Lower leg skin (tissue), 4 donors: ENCODE data around the gene GPATCH2. TPM values are rescaled to one million over a fixed set of nuclear protein-coding genes. Genes with fewer than 3 reads are reported as not detected.

Source experiments
- DNase-seq, 2 donors: peaks; one replicate each; pipeline ENCODE4 v3.0.0-alpha.2; 2019; ENCODE audit warnings: low spot score in 2 of 2
- H3K4me3 ChIP-seq: fragments of 200-600 bp; sonication (generic); 2 replicates; pipeline ENCODE4 v1.5.1; 2017; ENCODE audit warnings: mild to moderate bottlenecking, low read depth; ENCODE audit not compliant: poor library complexity, severe bottlenecking
- POLR2A ChIP-seq, 2 donors: fragments of 450-650 bp; IDR thresholded peaks; one replicate each; pipeline ENCODE4 v1.6.1; 2016 to 2017; ENCODE audit warnings: antibody characterized with exemption in 2 of 2, mild to moderate bottlenecking in 1 of 2, moderate library complexity in 1 of 2
- WGBS, 2 donors: methylation state at CpG; one replicate each; pipeline ENCODE4 v1.1.5; 2018; 5-methylcytosine and 5-hydroxymethylcytosine counted together
- intact Hi-C: fragments of 100-400 bp; cut with DNase I; formaldehyde crosslinking; loops from one replicate; pipeline ENCODE4 v1.15.0; 2023; ENCODE audit warnings: low total_unique reads
- total RNA-seq, 4 donors: library from RNA; depleted of rRNA; stranded (reverse); fragments of >200 nt; gene quantifications; one replicate each; pipeline ENCODE4 v1.1.0, GENCODE V29; 2016
- TF ChIP-seq, protein P1 (sequence below), 3 donors: fragments of 450-650 bp; IDR thresholded peaks; one replicate each; pipeline ENCODE4 v1.5.1; 2016; ENCODE audit warnings: antibody characterized with exemption in 3 of 3, mild to moderate bottlenecking in 3 of 3, moderate library complexity in 2 of 3

Gene GPATCH2
- total RNA-seq, 4 donors from 2014 or later, result 8.7 to 11.7 (median 9.2) TPM

DNA sequence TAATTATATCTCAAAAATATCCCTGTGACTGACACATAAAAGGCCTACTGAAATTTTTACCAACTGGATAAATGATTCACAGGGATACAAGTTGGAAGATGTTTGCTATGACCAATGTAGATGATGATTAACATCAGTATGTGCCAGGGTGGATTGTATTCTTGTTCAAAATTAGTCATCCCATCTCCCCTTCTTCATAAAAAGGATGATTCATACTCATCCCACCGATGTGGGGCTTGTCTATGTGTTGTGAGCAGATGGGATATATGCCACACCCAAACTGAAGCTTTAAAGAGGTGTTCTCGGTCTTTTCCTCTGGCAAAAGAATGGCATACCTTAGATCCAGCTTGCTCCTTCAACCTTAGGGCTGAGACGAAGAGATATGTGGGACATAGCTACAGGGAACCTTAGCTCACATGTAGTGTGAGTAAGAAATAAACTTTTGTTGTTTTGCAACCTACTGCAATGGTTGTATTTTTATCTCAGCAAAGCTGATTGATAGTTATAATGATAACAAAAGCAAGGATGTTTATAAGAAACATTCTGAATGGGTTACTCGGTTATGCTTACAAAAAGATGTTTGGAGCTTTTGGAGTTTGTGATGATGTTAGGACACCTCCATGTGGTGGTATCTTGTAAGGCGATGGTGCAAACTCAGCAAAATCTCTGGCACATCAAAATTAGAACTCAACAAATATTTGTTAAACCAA lies 29.6 kb upstream of the GPATCH2 start:
- intact Hi-C loops, result no loop called here
- WGBS, 2 donors, result 40 to 43% methylated on average over 5 of the region's 5 CpGs
- no peak for DNase-seq
- no peak for TF ChIP-seq POLR2A (IDR thresholded peaks at IDR 0.05)
- TF ChIP-seq, protein P1, sequence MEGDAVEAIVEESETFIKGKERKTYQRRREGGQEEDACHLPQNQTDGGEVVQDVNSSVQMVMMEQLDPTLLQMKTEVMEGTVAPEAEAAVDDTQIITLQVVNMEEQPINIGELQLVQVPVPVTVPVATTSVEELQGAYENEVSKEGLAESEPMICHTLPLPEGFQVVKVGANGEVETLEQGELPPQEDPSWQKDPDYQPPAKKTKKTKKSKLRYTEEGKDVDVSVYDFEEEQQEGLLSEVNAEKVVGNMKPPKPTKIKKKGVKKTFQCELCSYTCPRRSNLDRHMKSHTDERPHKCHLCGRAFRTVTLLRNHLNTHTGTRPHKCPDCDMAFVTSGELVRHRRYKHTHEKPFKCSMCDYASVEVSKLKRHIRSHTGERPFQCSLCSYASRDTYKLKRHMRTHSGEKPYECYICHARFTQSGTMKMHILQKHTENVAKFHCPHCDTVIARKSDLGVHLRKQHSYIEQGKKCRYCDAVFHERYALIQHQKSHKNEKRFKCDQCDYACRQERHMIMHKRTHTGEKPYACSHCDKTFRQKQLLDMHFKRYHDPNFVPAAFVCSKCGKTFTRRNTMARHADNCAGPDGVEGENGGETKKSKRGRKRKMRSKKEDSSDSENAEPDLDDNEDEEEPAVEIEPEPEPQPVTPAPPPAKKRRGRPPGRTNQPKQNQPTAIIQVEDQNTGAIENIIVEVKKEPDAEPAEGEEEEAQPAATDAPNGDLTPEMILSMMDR (IDR thresholded peaks at IDR 0.05), result no peak
- no peak overlapping the region for H3K4me3 ChIP-seq

DNA sequence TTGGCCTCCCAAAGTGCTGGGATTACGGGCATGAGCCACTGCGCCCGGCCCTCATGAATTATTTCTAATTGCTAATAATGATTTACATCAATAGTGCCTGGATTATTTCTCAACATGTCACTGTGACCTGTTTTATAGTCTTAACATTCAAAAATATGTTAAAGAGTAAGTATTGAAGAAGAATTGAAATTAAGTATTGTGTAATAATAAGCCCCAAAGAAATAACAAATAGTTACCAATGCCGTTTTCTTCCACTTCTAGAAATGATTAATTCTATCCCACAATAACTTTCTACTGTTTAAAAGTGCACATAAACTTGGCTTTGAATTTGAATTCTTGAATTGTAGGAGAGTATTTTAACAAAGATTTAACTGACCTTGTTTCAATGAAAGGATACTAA lies 19.8 kb upstream of the GPATCH2 start:
- 96 to 97% methylated on average over 4 of the region's 4 CpGs for WGBS, 2 donors
- DNase-seq, result no peak
- intact Hi-C loops, result no loop called here
- TF ChIP-seq, protein P1 (IDR thresholded peaks at IDR 0.05), result no peak
- no peak for TF ChIP-seq POLR2A (IDR thresholded peaks at IDR 0.05)
- H3K4me3 ChIP-seq, result no peak overlapping the region

DNA sequence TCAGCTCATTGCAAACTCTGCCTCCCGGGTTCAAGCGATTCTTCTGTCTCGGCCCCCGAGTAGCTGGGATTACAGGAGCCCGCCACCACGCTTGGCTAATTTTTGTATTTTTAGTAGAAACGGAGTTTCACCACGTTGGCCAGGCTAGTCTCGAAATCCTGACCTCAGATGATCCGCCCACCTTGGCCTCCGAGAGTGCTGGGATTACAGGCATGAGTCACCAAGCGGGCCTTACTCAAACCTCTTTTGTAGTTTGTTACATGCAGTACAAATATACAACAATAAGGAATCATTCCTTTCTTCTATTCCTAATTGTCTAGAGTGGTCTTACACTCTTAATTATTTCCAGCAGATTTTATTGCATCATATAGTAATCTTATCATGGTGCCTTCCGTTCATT lies 16.9 kb upstream of the GPATCH2 start:
- TF ChIP-seq POLR2A (IDR thresholded peaks at IDR 0.05), result no peak
- TF ChIP-seq, protein P1 (IDR thresholded peaks at IDR 0.05), result no peak
- WGBS, 2 donors, result 90 to 95% methylated on average over 12 to 13 of the region's 13 CpGs
- no peak overlapping the region for H3K4me3 ChIP-seq
- no peak for DNase-seq
- intact Hi-C loops, result no loop called here

DNA sequence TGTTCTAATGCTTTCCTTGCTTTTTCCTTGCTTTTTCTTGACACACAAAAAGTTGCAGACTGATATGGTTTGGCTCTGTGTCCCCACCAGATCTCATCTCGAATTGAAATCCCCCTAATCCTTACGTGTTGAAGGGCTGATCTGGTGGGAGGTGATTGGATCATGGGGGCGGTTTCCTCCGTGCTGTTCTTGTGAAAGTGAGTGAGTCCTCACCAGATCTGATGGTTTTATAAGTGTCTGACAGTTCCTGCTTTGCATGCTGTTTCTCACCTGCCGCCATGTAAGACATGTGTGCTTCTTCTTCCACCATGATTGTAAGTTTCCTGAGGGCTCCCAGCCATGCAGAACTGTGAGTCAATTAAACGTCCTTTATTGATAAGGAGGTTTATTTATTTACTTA lies 11.6 kb upstream of the GPATCH2 start:
- intact Hi-C loops, result no loop called here
- no peak for DNase-seq
- 67 to 77% methylated on average over 6 of the region's 6 CpGs for WGBS, 2 donors
- TF ChIP-seq, protein P1 (IDR thresholded peaks at IDR 0.05), result no peak
- no peak for TF ChIP-seq POLR2A (IDR thresholded peaks at IDR 0.05)
- no peak overlapping the region for H3K4me3 ChIP-seq

DNA sequence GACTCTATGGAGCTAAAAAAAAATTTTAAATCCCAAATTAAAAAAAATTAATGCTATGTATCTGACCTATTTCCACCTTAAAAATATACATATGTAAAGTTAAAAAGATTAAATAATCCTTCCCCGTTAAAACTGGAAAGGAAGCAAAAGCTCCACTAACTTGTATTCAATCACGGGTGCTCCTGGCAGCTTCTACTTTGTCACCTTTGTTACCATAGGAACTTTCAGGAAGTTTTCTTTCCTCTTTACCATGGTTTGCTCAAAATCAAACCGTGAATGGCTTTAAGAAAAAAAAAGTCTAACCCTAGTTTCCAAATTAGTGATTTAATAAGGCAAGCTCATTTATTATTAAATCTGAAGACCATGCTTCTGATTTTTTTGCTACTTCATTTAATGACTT lies 3.5 kb downstream of the GPATCH2 start:
- intact Hi-C loops, result no loop called here
- WGBS, 2 donors, result 26 to 29% methylated on average over 3 of the region's 3 CpGs
- no peak overlapping the region for H3K4me3 ChIP-seq
- TF ChIP-seq, protein P1 (IDR thresholded peaks at IDR 0.05), result no peak
- TF ChIP-seq POLR2A (IDR thresholded peaks at IDR 0.05), result no peak
- DNase-seq, result no peak

DNA sequence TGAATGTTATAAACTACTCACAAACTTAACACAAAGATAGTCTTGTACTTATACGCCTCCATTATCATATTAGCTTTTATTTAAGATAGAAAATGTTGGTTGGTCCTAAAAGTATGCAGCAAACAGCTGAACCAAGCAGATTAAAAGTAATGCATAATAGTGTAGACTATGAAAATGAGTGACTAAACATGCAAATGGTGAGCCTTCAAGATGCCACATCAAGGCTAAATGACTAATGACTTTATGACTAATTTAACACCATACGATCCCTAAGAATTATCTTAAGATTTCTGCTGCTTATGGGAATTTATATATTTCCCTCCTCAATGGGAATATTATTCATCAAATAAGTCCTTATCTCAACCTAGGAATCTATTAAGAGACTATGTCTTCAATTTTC lies 4.6 kb downstream of the GPATCH2 start:
- TF ChIP-seq POLR2A (IDR thresholded peaks at IDR 0.05), result no peak
- TF ChIP-seq, protein P1 (IDR thresholded peaks at IDR 0.05), result no peak
- WGBS, 2 donors, result 75 to 78% methylated on average over 2 of the region's 2 CpGs
- H3K4me3 ChIP-seq, result no peak overlapping the region
- DNase-seq, result no peak
- intact Hi-C loops, result no loop called here
